Tibial nerve (tissue), 4 donors: ENCODE results near the gene BHLHA15.

Experiments
- EP300 ChIP-seq, 2 donors: sonication (generic); formaldehyde crosslinking; IDR thresholded peaks; one replicate each; pipeline ENCODE4 v1.6.1; 2017; ENCODE audit warnings: antibody characterized with exemption in 2 of 2, mild to moderate bottlenecking in 1 of 2
- POLR2A ChIP-seq, 2 donors: fragments of 450-650 bp; IDR thresholded peaks; one replicate each; pipeline ENCODE4 v1.6.1; 2017; ENCODE audit warnings: antibody characterized with exemption in 2 of 2, mild to moderate bottlenecking in 2 of 2, moderate library complexity in 2 of 2
- TF ChIP-seq, protein P1 (sequence below), 5 experiments: fragments of 200-600 bp in 3 of 5; fragments of 450-650 bp in 2 of 5; sonication (generic) in 3 of 5; IDR thresholded peaks; one replicate each; pipeline ENCODE4 v1.5.1; 2016 to 2019; ENCODE audit warnings: antibody characterized with exemption in 5 of 5, mild to moderate bottlenecking in 3 of 5, moderate library complexity in 2 of 5

DNA sequence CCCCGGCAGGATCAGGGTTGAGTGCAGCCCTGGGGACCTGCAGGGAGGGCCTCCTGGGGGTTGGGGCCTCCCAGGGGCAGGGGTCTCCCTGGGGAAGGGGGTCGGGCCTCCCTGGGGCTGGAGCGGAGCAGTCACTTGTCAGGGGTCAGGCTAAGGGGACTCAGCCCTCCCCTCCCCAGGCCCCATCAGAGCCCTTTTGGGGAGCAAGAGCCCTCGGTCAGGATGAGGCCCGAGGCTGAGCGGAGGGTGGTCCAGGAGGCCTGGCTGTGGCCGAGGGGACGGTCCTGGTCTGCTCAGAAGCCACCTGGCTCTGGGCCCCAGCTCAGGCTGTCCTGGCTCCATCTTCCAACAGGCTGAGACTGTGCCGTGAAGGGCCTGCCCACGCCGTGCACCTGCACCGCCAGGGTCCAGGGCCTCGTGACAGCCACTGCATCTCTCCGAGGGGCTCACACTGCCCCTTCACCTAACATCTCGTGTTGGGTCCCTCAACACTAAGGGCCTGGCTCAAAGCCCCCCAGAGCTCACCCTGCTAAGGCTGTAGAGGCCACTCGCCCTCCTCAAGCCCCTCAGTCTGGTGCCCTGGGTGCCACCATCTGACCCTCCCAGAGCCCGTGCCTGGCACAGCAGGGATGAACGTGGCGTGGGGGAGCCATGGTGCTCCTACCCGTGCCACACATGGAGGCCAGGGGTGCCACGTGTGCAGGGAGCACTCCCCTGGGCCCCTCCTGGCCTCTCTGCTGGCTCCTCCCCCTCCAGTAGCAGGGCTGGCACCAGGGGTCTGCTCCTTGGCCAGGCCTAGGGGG lies 12.9 kb downstream of the BHLHA15 start:
- TF ChIP-seq, protein P1, sequence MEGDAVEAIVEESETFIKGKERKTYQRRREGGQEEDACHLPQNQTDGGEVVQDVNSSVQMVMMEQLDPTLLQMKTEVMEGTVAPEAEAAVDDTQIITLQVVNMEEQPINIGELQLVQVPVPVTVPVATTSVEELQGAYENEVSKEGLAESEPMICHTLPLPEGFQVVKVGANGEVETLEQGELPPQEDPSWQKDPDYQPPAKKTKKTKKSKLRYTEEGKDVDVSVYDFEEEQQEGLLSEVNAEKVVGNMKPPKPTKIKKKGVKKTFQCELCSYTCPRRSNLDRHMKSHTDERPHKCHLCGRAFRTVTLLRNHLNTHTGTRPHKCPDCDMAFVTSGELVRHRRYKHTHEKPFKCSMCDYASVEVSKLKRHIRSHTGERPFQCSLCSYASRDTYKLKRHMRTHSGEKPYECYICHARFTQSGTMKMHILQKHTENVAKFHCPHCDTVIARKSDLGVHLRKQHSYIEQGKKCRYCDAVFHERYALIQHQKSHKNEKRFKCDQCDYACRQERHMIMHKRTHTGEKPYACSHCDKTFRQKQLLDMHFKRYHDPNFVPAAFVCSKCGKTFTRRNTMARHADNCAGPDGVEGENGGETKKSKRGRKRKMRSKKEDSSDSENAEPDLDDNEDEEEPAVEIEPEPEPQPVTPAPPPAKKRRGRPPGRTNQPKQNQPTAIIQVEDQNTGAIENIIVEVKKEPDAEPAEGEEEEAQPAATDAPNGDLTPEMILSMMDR (IDR thresholded peaks at IDR 0.05), result no peak
- TF ChIP-seq EP300 (IDR thresholded peaks at IDR 0.05) (no peak), POLR2A (IDR thresholded peaks at IDR 0.05) (no peak)
